Measurements from ENCODE around the gene MTMR10. TPM values are rescaled to one million over a fixed set of nuclear protein-coding genes. Genes with fewer than 3 reads are reported as not detected.

The MTMR10 gene
- total and polyA plus RNA-seq, 4 donors: 9.5 to 52.7 (median 21.4) TPM

- DNase-seq (no peak), ATAC-seq (ENCODE audit: insufficient read depth, low FRiP score) (no peak)
- no peak overlapping the region for H3K4me3 ChIP-seq
- H3K9ac ChIP-seq (ENCODE audit: insufficient read depth in 1 of 2, low read length in 2 of 2): no peak overlapping the region
- no peak overlapping the region for H3K27ac ChIP-seq (ENCODE audit: low read depth in 1 of 2, low read length in 1 of 2)
- peaks cover 0 to 4% (median 0%) of the 10 kb centered on the region in 5 donors for H3K4me1 ChIP-seq (ENCODE audit: control insufficient read depth in 5 of 5, insufficient read depth in 5 of 5, low read length in 5 of 5)
- H3K27me3 ChIP-seq (ENCODE audit: control insufficient read depth in 3 of 3, insufficient read depth in 3 of 3, low read length in 2 of 3): no peaks in the 10 kb centered on the region
- TF ChIP-seq CTCF (IDR thresholded peaks at IDR 0.05; ENCODE audit: control extremely low read depth, extremely low read depth): no peak
- H3K36me3 ChIP-seq (ENCODE audit: control insufficient read depth in 4 of 4, insufficient read depth in 4 of 4, low read length in 4 of 4): peaks cover 23 to 59% (median 49%) of the 10 kb centered on the region in 4 donors
- 93 to 96% methylated on average over 1 of the region's 1 CpG for WGBS, 2 donors
- H3K9me3 ChIP-seq (ENCODE audit: control insufficient read depth in 4 of 4, insufficient read depth in 3 of 4, low read length in 3 of 4): no peaks in the 10 kb centered on the region
Observed at GRCh38 chr15:30954674-30955073, 36.8 kb downstream of the MTMR10 start.

GRCh38 chr15:30953731-30954378 lies 37.6 kb downstream of the MTMR10 start:
- ATAC-seq (ENCODE audit: insufficient read depth, low FRiP score) (peak; percentile 62), DNase-seq (peak in 1 of 3 donors; percentile 5)
- 84 to 86% methylated on average over 7 of the region's 7 CpGs for WGBS, 2 donors

GRCh38 chr15:30953183-30953582 lies 38.2 kb downstream of the MTMR10 start:
- Histone ChIP-seq H3K4me1 (ENCODE audit: control insufficient read depth in 5 of 5, insufficient read depth in 5 of 5, low read length in 5 of 5) (peaks cover 0 to 4% (median 0%) of the 10 kb centered on the region in 5 donors), H3K9ac (ENCODE audit: insufficient read depth in 1 of 2, low read length in 2 of 2) (no peak overlapping the region), H3K36me3 (ENCODE audit: control insufficient read depth in 4 of 4, insufficient read depth in 4 of 4, low read length in 4 of 4) (peaks cover 29 to 68% (median 49%) of the 10 kb centered on the region in 4 donors), H3K27me3 (ENCODE audit: control insufficient read depth in 3 of 3, insufficient read depth in 3 of 3, low read length in 2 of 3) (no peaks in the 10 kb centered on the region), H3K4me3 (no peak overlapping the region), H3K27ac (ENCODE audit: low read depth in 1 of 2, low read length in 1 of 2) (no peak overlapping the region), H3K9me3 (ENCODE audit: control insufficient read depth in 4 of 4, insufficient read depth in 3 of 4, low read length in 3 of 4) (peaks cover 0 to 2% (median 0%) of the 10 kb centered on the region in 4 donors)
- TF ChIP-seq CTCF (IDR thresholded peaks at IDR 0.05; ENCODE audit: control extremely low read depth, extremely low read depth): no peak
- DNase-seq: no peak
- 94% methylated on average over 7 of the region's 7 CpGs for WGBS, 2 donors
- ATAC-seq (ENCODE audit: insufficient read depth, low FRiP score): no peak

More at GRCh38 chr15:30953731-30954378, 37.6 kb downstream of the MTMR10 start:
- no peak overlapping the region for H3K4me3 ChIP-seq
- no peaks in the 10 kb centered on the region for H3K27me3 ChIP-seq (ENCODE audit: control insufficient read depth in 3 of 3, insufficient read depth in 3 of 3, low read length in 2 of 3)
- peaks cover 0 to 2% (median 0%) of the 10 kb centered on the region in 4 donors for H3K9me3 ChIP-seq (ENCODE audit: control insufficient read depth in 4 of 4, insufficient read depth in 3 of 4, low read length in 3 of 4)
- no peak overlapping the region for H3K9ac ChIP-seq (ENCODE audit: insufficient read depth in 1 of 2, low read length in 2 of 2)
- peaks cover 0 to 4% (median 0%) of the 10 kb centered on the region in 5 donors for H3K4me1 ChIP-seq (ENCODE audit: control insufficient read depth in 5 of 5, insufficient read depth in 5 of 5, low read length in 5 of 5)
- no peak for TF ChIP-seq CTCF (IDR thresholded peaks at IDR 0.05; ENCODE audit: control extremely low read depth, extremely low read depth)
- peaks cover 24 to 66% (median 50%) of the 10 kb centered on the region in 4 donors for H3K36me3 ChIP-seq (ENCODE audit: control insufficient read depth in 4 of 4, insufficient read depth in 4 of 4, low read length in 4 of 4)
- H3K27ac ChIP-seq (ENCODE audit: low read depth in 1 of 2, low read length in 1 of 2): peak overlapping the region in 1 of 2 donors; percentile 7
